Right ventricle myocardium superior (tissue), 1 donor: ENCODE results near the gene GRM4. TPM values are rescaled to one million over a fixed set of nuclear protein-coding genes. Genes with fewer than 3 reads are reported as not detected.
A peak's percentile ranks its signal among the peaks of the same experiment; 100 is the strongest.

Source experiments
- ATAC-seq: fragments of 200-7000 bp; cut with Tn5 transposase; one replicate; pipeline ENCODE4 v1.9.1; 2020; ENCODE audit warnings: mild to moderate bottlenecking; ENCODE audit not compliant: poor library complexity
- DNase-seq: peaks from one replicate; pipeline ENCODE4 v3.0.0-alpha.2; 2020
- intact Hi-C: fragments of 100-400 bp; cut with DNase I; formaldehyde crosslinking; loops from one replicate; pipeline ENCODE4 v1.11.2; 2022
- total RNA-seq: library from RNA; stranded (reverse); fragmentation: NEBNext Ultra II Directional; extraction: Animal tissue kit (Norgen Biotek cat#: 25700); gene quantifications from one replicate; pipeline ENCODE4 v1.2.1, GENCODE V29; 2021
- donor health status: DM: no; HTN: yes; CAD: no; lungs with severe emphysema.

The GRM4 gene
- total RNA-seq, 1 donor from 2014 or later = not detected

DNA sequence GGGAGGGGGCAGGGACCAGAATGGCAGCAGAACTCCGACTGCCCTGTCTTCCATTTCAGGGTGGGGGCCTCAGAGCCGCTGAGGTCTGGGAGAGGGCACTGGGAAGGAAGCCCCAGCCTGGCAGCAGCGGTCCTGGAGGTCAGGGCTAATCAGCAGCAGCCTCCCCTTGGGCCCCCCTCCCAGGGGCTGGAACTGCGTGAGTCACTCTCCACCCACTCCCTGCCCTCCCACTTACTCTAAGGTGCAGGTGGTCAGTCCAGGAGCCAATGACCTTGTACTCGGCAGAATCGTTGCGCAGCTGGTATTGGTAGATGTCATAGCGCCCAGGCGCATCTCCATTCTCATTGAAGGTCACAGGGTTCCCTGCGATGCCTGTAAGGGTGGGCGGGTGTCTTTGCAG lies 105.9 kb downstream of the GRM4 start:
- ATAC-seq (no peak), DNase-seq (no peak)
- intact Hi-C loops = no loop called here

- ATAC-seq (no peak), DNase-seq (no peak)
- intact Hi-C loops = no loop called here
Observed at GRCh38 chr6:34037151-34037550, 108.7 kb downstream of the GRM4 start.

GRCh38 chr6:34036357-34037069 lies 109.4 kb downstream of the GRM4 start:
- intact Hi-C loops = no loop called here
- DNase-seq = no peak
- ATAC-seq = no peak

- ATAC-seq (no peak), DNase-seq (no peak)
- intact Hi-C loops = no loop called here
Observed at GRCh38 chr6:34035704-34036356, 110.1 kb downstream of the GRM4 start.

- ATAC-seq = no peak
Observed at GRCh38 chr6:34035161-34035560, 110.7 kb downstream of the GRM4 start.

DNA sequence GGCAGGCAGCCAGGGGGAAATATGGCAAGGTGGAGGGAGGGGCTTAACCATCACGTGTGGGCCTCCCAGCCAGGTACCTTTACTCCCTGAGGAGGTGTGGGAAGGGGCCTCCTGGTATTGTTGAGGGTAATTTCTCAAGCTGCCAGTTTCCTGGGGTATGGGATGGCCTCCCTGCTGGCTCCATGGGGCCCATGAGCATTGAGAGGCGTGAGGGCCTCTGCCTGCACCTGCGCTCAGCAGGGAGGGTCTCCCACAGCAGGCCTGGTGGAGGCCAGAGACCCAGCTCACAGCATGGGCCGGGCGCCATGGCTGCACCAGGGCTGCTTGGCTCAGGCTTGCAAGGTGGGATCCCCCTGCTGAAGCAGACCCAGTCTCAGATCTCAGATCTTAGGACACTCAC lies 113.0 kb downstream of the GRM4 start:
- DNase-seq = no peak
- no peak for ATAC-seq
- intact Hi-C loops = no loop called here

More at GRCh38 chr6:34035161-34035560, 110.7 kb downstream of the GRM4 start:
- no peak for DNase-seq
- intact Hi-C loops = no loop called here

DNA sequence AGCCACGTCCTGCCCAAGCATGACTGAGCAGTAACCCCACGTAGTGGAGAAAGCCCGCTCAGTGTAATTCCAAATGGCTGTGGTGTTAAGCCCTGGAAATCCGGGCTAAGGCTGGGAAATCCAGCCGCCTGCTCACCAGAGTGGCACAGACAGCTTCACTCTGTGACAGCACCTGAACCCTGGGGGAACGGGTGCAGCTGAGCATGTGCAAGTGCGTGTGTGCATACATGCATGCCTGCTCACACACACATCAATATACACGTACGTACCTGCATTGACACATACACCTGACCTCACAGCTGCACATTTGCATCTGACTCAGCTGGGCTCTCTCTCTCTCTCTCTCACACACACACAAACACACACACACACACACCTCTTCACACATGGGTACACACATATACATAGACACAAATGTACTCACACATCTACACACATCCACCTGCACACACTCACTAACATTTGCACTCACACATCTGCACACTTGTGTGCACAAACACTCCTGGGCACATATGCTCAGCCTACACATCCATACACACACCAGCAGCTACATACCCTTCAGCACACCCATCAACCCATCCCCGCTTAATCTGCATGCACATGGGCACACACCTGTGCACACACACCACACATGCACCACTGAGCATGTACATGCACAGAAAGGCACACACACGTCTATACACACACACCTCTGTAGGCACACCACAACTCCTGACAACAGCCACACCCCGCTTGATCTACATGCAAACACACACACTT lies 114.1 kb downstream of the GRM4 start:
- ATAC-seq = no peak
- intact Hi-C loops = no loop called here
- no peak for DNase-seq

DNA sequence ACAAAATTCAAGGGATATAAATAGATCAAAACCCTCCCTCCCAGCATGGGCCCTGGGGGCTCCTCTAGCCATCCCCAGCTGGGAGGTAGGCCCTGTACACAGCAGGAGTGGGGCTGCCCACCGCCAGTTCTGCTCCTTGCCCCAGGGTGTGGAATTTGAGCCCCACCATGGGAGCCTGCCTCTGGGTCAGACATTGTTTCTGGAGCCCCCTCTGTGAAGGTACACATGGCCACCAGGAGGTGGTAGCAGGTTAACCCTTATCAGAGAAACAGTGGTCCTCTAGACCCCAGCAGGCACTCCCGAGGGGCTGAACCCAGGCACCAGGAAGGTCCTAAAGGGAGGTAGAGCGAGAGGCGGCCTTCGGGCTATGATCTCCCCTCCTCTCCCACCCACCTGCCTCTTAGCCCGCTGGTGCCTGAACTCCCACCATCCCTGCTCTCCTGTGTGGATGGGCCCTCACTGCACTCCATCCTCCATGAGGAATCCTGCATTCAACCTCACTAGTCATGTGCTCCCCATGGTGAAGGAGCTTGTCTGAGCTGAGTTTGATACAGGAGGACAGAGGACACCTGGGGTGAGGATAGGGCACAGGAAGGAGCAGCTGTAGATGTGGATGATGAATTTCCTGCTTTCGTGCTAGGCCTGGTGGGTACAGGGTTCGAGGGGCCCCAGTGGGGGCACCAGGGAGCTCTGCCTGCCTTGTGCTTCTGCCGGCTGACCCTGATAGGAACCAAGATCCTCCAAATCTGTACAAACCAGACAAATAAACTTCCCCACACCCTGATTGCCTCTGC lies 114.9 kb downstream of the GRM4 start:
- ATAC-seq (no peak), DNase-seq (no peak)
- intact Hi-C loops = no loop called here

- DNase-seq (no peak), ATAC-seq (no peak)
- intact Hi-C loops = no loop called here
Observed at GRCh38 chr6:34029489-34030280, 116.2 kb downstream of the GRM4 start.

GRCh38 chr6:34028691-34029360 lies 117.1 kb downstream of the GRM4 start:
- intact Hi-C loops = no loop called here
- no peak for ATAC-seq
- no peak for DNase-seq

DNA sequence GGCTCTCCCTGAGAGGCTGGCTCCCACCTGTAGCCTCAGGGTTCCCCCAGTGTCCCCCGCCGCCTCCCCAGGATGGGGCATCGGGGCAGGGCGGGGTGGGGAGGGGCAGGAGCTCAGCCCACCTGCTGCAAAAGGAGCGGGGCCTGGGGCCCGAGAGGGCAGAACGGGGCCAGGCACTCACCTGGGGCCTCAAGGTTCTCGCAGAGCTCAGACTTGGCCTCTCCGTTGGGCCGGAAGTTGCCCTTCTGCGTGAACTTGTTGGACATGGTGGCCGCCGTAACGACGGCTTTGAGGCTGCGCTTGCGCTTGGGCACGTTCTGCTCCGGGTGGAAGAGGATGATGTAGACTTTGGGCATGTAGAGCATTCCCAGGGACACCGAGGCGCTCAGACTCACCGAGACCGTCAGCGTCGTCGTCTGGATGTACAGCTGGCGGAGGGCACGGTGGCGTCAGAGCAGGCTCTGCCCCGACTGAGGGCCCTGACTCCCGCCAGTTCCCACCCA lies 117.9 kb downstream of the GRM4 start:
- ATAC-seq (no peak), DNase-seq (no peak)
- intact Hi-C loops = loop anchor here (2.0 kb wide), 1 partner anchor 255 kb away; no protein-coding TSS in a partner anchor

DNA sequence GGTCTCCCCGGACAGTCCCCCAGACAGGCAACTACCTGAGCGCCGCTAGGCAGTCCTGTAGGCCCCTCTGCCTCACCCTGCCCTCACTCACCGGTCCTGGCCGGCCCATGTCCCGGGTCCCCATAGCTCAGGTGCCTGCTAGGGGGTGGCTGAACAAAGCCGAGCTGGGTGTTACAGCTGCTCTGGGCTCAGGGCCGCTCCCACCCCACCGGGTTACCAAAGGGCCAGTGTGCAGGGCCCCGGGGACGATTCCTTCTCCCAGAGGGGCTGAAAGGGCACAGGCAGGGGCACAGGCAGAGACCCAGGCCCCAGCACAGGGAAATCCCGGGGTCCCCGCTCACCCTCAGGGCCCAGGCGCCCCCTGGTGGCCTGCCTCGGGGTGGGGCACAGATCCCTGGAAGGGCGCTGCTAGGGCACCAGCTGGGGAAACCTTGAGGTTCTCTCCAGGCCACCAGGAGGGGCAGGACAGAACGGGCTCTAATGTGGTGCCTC lies 118.4 kb downstream of the GRM4 start:
- intact Hi-C loops = loop anchor here (2.0 kb wide), 1 partner anchor 255 kb away; no protein-coding TSS in a partner anchor
- DNase-seq (peak; percentile 59), ATAC-seq (peak; percentile 73)

DNA sequence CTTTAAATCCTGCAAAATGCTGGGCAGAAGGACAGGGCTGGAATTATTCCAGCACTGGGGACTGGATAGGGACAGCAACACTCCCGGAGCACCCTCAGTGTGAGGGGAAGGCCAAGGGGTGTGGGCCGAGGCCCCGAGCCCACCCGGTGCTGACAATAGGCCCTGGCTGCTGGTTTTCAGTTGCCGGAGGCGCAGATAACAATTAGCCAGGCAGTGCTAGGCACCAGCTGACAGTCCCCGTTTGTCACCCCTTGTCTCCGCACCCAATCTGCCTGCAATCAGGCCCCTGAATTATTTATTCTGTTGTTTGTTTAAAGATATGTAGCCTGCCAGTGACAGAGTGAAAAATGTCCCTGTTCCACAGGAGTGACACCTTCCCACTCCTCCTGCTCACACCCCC lies 120.0 kb downstream of the GRM4 start:
- intact Hi-C loops = loop anchor here (2.0 kb wide), 1 partner anchor 253 kb away; no protein-coding TSS in a partner anchor
- ATAC-seq (no peak), DNase-seq (no peak)

DNA sequence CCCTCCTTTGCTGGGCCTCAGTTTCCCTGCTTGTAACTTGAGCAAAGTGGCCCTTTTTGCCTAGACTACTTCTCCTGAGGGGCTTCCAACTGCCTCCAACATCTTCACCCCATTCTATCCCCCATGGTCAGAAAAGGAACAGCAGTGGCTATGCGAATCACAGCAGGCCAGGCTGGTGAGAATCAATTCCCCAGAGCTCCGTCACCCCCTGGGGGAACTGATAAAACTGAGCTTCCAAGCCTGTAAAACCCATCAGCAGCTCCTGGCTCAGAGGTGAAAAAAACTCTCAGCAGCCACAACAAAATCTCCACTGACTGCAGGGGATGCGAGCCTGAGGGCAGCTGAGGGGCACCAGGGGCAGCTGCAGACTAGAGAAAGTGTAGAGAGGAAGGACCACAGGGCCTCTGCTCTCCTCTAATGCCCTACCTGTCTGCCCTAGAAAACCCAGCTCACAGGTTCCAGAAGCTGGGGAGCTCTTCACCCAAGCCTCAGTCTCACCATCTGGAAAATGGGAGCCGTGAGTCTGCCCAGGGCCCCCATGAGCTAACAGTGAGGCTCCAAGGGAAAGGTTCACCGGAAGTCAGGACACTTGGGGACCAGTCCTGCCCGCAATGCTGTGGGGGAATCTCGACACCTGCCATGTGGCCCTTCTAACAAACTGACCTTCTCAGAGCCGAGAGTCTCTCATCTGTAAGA lies 120.6 kb downstream of the GRM4 start:
- DNase-seq (no peak), ATAC-seq (no peak)
- intact Hi-C loops = no loop called here

- no peak for ATAC-seq
- DNase-seq = no peak
- intact Hi-C loops = no loop called here
Observed at GRCh38 chr6:34022873-34023255, 123.0 kb downstream of the GRM4 start.

DNA sequence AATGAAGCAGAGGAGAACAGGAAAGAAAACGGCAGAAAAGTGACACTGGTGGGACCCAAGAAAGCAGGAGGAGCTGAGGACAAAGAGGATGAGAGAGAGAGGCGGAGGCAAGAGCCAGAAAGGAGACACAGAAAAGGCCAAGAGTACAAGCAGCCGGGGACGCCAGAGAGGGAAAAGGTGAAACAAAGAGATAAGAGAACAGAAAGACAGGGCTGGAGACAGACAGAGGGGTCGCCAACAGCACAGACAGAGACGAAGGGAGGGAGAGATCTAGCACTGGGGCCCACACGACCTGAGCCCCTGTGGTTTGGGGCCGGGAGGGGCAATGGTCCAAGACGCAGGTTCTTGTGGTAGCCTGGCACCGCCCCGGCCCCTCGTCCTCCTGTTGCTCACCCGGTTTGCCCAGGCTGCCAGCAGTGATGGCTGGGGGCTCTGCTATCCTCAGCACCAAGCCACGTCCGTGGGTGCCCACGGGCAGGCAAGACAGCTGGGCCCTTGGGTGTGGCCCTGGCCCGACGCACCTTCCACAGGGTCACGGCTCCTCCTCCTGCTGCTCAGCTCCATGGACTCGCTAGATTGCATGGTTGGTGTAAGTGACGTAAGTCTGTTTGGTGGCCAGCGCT lies 123.5 kb downstream of the GRM4 start:
- ATAC-seq = no peak
- intact Hi-C loops = no loop called here
- no peak for DNase-seq
